CD1c-positive myeloid dendritic cell (primary cell): Measurements from ENCODE around the gene ZNF778.

Experiments used
- DNase-seq: peaks from one replicate; pipeline ENCODE4 v3.0.0-alpha.2; 2016; ENCODE audit errors: extremely low spot score

The ZNF778 gene

DNA sequence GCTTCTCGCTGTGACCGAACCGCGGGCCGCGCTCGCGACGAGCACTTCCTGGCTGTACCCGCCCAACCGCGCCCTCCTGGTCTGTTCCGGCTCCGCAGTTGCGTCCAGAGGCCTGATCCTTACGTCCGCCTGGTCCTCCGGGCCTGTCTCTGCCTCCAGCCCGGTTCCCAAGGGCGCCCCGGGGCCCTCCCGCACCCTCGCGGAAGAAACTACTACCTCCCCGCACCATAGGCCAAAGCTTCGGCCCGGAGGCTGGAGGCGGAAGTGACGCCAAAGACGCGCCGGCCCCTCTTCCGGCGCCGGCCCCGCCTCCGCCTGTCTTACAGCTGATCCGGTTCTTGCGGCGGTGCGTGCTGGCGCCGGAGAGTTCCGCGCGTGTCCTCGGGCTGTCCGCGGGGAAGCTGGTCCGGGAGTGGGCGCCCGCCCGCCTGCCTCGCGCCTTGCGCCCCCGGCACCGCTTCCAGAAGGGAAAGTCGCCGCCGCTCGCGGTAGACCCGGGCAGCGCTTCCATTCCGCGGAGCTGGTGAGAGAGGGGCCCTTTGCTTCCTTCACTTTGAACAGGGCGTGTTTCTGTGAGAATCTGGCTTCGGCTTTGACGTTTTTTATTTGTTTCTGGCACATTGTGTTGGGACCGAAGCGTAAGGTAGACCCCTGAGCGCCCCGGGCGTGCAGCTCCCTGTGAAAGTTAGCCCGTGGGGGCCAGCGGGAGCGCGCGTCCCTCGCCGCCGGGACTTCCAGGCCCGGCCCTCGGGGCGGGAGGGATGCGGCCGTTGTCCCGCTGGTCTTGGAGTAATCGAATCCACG is at the start of gene ZNF778:
TSS of gene ZNF778 (plus strand) at position 316 of the 804 bp plus-strand sequence. CDS start 3,425 bp downstream, outside the sequence.
- peak; percentile 95 for DNase-seq

DNA sequence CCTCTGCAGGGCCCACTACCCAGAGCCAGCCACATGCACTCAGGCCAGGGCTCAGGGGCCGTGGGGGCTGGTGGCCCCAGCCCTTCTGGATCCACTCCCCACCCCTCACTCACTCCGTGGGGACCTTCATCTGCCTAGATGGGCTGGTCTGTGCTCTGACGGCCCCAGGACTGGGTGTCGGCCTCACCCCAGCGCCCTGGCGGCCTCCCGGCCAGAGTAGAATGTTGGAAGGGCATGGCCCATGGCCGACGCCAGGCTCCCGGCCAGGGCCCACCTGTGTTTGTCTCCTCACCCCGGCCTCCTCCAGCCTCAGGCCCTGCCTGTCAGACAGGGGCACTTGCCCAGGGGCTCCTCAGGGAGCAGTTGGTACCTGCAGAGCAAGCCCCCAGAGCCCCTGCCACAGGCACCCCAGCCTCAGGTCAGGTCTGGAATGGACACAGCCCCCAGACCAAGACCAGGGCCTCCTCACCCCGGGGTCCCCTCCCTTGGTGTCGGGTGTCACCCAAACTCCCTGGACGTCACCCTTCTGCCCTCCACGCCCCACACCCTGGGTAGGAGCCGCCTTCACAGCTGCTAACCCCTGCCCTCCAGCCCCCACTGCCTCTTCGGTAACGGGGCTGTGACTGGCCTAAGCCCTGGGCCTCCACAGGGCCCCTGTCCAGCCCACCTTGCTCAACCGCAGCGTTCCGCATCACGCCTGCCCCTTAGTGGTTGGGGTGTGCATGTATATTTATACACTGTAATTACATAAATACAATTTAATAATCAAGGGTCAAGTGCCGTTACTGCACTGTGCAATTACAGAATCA is 48.9 kb upstream of the ZNF778 start:
- DNase-seq: no peak

DNA sequence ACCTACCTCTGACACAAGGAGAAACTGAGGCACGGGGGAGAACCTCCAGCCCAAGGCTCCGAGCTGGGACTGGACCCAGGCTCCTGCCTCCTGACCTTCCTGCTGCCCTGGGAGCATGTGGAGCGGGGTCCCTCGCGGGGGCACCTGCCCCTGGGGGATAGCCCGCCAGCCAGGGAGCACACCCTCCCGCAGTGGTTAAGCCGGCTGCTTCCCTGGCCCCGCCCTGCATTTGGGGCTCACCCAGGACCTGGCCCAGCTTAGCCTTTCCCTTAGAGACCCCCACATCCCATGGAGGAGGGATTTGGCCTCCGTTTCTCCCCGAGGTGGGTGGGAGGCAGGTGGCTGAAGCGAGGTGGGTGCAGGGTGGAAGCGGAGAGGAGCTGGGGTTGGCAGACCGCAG is 47.7 kb upstream of the ZNF778 start:
- no peak for DNase-seq

DNA sequence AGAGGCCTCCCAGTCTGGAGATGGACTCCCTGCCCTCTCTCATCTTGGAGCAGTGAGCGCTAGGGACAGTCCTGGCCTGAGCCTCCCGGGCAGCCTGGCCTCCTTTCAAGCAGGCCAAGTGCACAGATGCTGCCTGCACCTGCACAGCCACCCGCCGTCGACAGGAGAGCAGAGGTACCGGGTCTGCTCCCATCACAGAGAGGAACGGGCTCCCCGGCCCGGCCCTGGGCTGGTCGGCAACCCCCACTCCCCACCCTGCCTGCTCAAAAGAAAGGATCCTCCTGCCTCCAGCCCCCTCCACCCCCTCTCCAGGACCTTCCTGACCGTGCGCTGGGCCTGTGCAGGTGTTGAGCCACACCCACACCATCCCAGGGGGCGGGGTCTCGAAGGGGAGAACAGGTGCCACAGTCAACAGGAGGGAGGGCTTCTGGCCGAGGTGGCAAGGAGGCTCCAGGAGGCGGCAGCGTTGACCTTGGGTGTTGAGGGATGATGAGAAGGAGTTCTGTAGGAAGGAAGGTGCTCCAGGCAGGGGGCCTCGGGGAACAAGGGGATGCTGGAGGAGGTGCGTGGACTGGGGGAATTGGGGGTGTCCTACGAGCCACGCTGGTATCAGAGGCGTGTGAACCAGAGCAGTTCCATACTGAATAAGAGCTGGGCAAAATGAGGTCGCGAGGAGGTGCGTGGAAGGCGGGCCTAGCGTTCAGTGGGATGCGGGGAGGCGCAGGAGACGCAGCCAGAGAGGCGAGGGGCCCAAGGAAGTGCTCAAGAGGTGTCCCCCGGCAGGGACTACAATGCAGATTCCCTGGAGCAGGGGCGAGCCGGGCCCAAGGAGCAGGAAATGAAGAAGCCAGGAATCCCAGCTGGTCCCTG is 46.9 kb upstream of the ZNF778 start:
- DNase-seq: no peak

DNA sequence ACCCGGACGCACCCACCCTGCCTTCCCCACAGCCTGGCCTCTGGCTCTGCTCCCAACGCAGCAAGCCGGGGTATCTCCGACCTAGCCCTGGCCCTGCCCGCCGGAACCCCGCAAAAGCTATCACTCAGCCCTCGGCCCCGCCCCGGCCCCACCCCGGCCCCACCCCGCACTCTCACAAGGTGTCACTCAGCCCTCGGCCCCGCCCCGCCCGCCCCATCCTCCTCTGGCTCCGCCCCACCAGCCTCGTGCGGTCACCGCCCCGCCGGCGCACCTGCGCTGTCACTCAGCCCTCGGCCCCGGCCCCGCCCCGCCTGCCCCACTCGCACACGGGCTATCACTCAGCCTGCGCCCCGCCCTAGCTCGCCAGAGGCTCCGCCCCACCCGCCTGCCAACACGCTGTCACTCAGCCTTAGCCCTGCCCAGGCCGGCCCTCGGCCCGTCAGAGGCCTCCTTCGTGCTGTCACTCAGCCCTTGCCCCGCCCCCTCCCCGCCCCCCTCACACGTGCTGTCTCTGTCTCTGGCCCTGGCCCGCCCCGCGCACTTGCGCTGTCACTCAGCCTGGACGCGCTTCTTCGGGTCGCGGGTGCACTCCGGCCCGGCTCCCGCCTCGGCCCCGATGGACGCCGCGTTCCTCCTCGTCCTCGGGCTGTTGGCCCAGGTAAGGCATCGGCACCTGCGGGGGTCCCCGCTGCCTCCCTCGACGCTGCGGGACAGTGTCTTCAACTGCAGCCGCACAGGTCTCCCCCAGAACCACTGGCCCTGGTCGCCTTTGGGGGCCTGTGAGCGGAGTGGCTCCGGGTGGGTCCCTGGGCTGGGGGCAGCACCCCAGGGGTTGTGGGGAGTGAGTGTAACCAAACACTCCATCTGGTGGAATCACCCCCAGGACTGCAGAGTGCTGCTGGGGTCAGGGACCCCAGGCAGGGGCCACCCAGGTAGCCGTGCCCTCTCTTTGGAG is 46.0 kb upstream of the ZNF778 start, which contains the start of gene CDH15:
TSS of gene CDH15 (plus strand) at position 533 of the 955 bp plus-strand sequence. CDS start at position 617, 84 bp downstream.
- peak; percentile 94 for DNase-seq

DNA sequence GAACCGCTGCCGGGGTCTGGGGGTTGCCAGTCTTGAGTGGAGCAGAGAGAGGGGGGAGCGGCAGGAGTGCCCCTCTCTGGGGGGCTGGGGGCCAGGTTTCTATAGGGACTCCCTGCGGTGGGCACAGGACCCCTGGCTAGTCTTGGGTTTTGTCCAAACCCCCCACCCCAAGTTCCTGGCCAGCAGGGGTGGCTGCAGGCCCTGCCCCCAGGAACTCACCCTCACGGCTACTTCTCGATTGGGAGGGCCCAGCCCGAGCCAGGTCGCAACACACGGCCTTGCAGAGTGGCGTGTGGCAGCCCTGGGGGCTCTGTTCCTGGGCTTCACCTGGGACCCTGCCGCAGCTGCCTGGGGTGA is 45.4 kb upstream of the ZNF778 start:
- no peak for DNase-seq

DNA sequence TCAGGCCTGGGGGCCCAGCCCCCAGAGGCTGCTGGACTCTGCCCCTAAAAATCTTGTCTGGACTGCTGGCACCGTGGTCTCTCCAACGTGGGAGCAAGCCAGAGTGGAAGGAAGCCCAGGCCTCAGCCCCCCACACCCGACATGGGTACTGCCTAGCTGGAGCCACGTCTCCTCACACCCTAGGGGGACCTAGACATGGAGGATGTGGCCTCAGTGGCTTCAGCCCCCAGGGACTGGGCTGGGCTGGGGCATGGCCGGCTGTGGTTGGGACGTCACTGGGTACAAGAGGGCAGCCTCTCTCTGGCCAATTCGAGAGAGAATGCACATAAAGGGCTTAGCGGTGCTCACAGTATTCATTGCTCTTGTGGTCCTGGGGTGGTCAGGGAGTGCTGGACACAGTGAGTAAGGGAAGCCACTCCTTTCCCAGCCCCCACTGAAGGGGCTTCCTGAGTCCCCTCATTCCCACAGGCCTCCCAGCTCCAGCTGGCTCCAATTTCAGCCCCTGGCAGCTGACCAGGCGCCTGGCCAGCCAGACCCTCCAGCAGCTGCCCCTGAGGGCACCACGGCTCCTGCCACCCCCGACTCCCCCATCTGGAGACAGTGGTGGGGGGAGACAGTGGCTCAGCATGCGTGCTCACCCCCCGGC is 44.9 kb upstream of the ZNF778 start:
- no peak for DNase-seq

DNA sequence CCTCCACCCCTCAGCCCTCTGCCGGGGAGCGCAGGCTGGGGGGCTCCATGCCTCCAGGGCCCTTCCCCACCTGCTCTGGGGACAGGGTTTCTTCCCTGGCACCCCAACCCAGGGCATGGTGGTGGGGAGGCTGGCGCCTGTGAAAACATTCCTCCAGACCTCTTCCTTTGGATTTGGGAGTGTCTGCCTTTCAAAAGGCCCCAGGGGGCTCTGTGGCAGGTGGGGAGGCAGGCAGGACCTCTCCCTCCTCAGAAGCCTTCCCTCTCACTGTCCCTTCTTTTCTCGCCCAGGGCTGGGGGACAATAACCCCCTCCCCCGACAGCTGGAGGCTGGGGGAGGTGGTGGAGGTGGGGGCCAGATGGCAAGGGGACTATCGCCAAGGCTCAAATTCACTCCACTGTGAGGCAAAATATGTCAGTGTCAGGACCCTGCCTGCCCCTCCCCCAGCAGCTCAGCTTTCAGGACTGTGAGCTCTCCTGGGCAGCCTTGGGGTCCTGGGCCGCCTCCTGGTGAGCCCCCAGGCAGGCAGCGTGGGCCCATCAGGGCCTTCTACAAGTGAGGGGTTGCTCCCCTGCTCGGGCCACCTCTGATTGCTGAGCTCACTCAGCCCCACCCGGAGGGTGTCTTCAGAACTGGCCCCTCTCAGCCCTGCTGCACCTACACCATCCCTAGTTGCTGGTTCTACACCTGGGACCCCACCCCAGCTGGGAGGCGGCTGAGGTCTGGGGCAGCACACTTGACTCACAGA is 44.2 kb upstream of the ZNF778 start:
- DNase-seq: no peak

DNA sequence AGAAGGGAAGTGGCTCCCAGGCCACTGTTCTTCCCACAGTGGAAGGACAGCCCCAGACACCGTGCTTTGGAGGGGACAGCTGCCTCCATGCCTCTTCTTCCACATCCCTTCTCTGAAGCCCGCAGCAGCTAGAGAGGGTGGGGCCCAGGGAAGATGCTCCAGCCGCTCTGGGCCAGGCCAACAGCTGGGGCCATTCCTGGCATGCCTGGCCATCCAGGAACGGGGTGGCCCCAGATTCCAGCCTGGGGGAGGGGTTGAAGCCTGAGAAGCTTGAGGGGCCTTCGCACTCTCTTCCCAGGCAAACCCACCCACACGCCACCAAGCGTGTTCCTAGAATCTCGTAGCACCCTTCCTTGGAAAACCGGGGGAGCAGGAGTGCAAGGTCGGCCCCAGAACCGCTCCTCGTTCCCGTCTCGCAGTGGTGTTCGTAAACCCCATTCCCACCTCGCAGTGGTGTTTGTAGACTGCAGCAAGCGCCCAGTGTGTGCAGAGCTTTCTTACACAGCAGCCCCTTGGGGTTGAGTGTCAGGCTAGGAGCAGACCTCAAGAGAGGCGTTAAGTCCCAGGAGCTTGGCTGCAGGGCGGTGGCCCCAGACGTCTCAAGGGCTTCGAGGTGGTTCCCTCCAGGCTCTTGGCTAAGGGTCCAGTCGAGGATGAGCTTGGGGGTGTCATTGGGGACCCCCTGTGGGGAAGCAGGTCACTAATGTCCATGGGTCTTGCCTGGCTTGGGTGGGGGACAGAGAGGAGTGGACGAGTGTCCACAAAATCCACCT is 43.3 kb upstream of the ZNF778 start:
- DNase-seq: no peak

DNA sequence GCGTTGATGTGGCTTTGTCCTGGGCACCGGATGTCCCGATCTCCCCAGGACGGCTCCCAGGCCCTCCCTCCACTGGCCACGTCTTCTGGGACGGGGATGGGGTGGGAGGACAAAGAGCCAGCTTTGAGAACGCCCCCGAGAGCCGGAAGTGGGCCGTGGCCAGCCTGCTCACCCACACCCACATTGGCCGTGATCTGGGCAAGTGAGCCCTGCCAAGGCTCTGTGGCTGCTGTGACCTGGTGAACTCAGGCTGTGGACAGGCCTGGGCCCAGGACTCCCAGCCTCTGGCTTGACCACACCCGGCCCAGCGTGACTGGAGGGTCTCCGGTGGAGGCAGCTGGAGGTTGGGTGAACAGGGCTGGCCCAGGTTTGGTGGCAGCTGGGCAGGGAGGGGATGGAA is 42.6 kb upstream of the ZNF778 start:
- DNase-seq: no peak

DNA sequence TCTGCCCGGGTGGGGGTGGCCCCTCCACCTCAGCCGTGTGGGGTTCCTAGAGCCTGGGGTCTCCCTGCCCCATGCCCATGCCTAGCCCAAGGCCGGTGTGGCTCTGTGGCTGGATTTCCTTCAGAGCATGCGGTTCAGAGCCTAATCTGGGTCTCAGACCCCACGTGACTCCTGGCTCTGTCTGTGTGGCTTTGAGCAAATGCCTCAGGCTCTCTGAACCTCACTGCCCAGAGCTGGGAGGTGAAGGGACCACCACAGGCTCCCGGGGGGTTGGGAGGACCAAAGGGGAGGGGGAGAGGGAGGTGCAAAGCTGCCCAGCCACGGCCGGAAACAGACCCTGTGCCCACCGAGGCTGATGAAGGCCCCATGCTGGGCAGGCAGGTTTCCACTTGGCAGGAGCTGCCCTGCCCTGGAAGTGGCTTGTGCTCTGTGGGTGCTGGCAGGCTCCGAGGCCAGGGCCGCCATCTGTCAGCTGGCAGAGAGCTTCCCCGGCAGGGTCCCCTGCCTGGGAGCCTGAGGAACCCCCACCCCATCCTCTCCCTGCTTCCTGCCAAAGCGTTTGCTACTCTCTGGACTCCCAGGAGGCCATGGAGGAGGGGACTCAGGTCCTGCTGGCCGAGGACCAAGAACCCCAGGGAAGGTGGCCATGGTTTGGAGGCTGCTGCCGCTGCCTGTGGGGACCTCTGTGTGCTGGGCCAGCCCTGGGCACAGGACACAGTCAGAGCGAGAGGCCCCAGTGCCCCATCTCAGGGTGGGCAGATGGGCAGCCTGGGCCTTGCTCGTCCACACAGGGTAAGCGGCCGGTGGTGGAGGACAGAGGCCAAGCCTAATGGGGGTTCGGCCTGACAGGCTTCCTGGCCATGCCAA is 42.0 kb upstream of the ZNF778 start:
- no peak for DNase-seq

DNA sequence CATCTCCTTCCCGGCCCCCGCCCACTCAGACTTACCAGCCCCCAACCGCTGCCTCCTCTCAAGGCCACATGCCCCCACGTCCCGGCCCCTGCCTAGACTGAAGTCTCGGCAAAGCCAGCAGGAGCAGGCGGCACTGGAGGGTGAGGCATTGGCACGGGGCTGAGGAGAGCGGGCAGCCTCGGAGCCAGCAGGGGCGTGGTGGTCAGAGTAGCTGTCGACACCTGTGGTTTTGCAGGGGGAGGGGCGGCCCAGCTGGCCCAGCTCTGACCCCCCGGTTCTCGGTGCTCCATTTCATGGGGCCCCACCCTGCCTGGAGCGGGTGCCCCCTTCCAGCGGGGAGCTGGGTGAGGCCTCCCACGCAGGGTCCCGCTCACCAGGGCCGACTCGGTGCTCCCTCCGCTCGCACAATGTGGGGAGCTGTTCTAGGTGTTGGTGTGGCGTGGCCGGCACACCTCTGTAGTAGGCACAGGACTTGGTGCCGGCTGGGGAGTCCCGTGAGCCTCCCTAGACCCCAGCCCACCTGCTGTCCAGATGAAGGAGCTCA is 41.3 kb upstream of the ZNF778 start:
- DNase-seq: no peak

DNA sequence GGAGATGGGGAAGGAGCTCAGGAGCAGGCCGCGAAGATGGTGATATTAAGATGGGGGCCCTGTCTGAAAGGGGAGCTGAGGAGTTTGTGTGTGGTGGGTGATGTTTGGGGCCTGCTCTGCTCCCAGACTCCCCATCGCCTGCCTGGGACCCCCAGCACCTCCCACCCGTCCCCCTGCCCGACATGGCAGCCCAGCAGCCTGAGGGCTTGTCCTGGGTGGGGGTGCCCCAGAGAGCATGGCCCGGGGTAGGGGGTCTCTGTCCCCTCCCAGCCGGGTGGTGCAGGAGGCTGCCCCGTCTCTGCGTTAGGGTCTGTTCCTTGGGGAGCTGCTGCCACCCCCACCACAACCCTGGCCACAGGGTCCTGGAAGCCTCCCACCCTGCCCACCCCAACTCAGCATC is 40.8 kb upstream of the ZNF778 start:
- DNase-seq: no peak

DNA sequence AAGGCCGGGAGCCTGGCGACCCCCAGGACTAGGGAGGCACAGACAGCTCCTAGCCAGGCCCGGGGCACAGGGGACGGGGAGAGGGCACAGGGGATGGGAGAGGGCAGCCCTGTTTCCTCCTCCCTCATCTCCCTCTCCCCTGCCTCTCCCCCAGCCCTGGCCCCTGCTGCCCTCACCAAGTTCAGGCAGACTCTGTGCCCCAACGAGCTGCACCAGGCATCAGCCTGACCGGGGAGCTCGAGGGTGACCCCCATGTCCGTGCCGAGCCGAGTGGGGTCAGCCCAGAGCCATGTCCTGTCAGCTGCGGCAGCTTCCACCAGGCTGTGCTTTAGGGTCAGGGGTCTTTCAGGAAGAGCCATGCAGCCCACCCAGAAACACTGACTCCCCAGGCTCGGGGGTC is 40.0 kb upstream of the ZNF778 start:
- no peak for DNase-seq

DNA sequence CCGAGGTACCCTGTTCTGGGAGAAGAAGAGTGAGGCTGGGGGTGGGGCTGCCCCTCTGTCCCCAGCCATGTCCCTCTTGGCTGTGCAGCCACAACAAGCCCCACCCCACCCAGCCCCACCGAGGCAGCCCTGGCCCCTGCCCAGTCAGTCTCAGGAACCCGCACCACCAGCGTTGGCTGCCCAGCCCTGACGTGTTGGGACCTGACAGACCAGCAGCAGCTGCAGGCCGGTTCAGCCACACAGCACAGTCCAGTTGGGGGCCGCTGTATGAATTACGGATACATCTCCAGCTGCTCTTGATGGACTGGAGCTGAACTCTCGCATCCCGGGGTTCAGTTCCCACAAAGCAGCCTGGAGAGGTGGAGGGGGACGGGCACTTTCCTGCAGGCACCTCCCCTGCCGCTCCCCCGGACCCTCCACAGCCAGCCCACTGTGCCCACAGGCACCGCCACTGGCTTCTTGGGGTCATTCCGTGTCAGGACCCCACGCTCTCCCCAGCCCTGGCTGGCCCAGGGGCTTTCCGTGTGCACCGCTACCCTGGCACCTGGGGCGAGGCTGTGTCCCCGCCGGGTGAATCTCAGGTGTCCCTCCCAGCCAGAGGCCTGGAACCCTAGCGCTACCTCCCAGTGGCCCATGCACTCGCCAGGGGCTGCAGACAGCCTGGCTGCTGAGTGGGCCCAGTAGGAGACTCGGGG is 38.9 kb upstream of the ZNF778 start:
- no peak for DNase-seq

DNA sequence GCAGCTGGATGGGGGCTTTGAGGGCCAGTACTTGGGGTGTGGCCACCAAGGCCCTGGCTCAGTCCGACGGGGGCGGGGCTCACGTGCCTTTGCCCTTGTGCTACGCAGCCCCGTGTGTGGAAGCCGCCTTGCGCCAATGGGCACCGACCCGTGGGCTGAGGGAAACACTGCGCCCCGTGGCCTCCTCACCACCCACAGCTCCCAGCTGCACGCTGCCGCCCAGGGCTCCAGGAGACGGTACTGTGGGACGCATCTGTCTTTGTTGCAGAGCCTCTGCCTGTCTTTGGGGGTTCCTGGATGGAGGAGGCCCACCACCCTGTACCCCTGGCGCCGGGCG is 38.4 kb upstream of the ZNF778 start:
- no peak for DNase-seq

DNA sequence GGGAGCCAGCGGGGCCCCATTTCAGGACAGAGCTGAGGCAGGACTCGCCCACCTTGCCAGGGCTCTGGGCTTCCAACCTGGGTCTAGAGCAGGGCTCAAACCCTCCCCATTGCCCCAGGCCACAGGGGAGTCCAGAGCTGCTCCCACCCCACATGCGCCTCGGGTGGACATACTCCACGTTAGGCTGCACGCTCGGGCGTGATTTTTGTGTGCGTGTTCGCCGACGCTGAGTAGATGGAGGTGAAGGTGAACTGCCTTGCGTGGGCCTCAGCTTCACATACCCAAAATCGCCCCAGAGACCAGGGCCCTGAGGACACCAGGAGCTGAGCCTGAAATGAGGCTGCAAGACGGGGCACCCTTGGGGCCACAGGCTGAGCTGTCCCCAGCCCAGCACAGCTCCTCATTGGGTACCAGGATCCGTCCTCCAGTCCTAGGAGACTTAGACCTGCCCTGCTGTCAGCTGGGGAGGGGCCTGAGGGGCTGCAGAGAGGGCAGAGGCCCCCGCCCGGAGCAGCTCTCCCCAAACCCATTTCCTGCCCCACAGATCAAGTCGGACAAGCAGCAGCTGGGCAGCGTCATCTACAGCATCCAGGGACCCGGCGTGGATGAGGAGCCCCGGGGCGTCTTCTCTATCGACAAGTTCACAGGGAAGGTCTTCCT is 37.7 kb upstream of the ZNF778 start:
- DNase-seq: no peak
